Adrenal gland (tissue), 12 donors: ENCODE results near the gene C10orf67. TPM values are rescaled to one million over a fixed set of nuclear protein-coding genes. Genes with fewer than 3 reads are reported as not detected.
A peak's percentile ranks its signal among the peaks of the same experiment; 100 is the strongest.
"Not testable (repeated sequence)": the region's sequence is repeated elsewhere in the genome, so short reads cannot be mapped to it uniquely, and the experiment has no call there.

Experiments used
- DNase-seq, 7 donors: peaks; one replicate each; pipeline ENCODE4 v3.0.0-alpha.2; 2019 to 2020
- H3K27ac ChIP-seq, 5 donors: fragments of 200-600 bp; sonication (generic) in 4 of 5; 1 replicate in 3 of 5; 2 replicates in 2 of 5; pipeline versions ENCODE4 v1.5.1 to v1.8.0; 2016 to 2020; ENCODE audit warnings: mild to moderate bottlenecking in 1 of 5
- H3K27me3 ChIP-seq: fragments of 200-600 bp; 2 replicates; pipeline ENCODE4 v1.8.0; 2021
- H3K36me3 ChIP-seq, 2 donors: fragments of 200-600 bp; replicated peaks in 1 of 2; 1 replicate in 1 of 2; 2 replicates in 1 of 2; pipeline versions ENCODE4 v1.5.1 to v1.8.0; 2018 to 2022
- H3K4me1 ChIP-seq, 2 donors: fragments of 200-600 bp; replicated peaks in 1 of 2; 1 replicate in 1 of 2; 2 replicates in 1 of 2; pipeline versions ENCODE4 v1.5.1 to v1.8.0; 2018 to 2021
- H3K4me3 ChIP-seq, 4 donors: fragments of 200-600 bp; sonication (generic) in 3 of 4; one replicate each; pipeline ENCODE4 v1.5.1; 2016 to 2018
- H3K9me3 ChIP-seq, 3 donors: fragments of 200-600 bp; sonication (generic) in 1 of 3; replicated peaks in 1 of 3; 1 replicate in 2 of 3; 2 replicates in 1 of 3; pipeline versions ENCODE4 v1.5.1 to v1.8.0; 2016 to 2021
- CTCF ChIP-seq, 6 experiments: fragments of 450-650 bp in 4 of 6; fragments of 200-600 bp in 2 of 6; sonication (generic) in 1 of 6; IDR thresholded peaks; 1 replicate in 5 of 6; 2 replicates in 1 of 6; pipeline versions ENCODE4 v1.5.1 to v1.8.0; 2016 to 2021; ENCODE audit warnings: antibody characterized with exemption in 6 of 6, mild to moderate bottlenecking in 2 of 6, moderate library complexity in 1 of 6
- POLR2A ChIP-seq, 2 donors: fragments of 450-650 bp; IDR thresholded peaks; one replicate each; pipeline ENCODE4 v1.6.1; 2017; ENCODE audit warnings: antibody characterized with exemption in 2 of 2, mild to moderate bottlenecking in 2 of 2, moderate library complexity in 1 of 2
- WGBS, 4 donors: extraction: QIAGEN DNeasy Blood & Tissue Kit in 2 of 4; methylation state at CpG; one replicate each; pipeline versions ENCODE4 v1.1.5 to v1.1.7; 2013 to 2017; 5-methylcytosine and 5-hydroxymethylcytosine counted together
- intact Hi-C, 2 donors: fragments of 100-400 bp; cut with DNase I; formaldehyde crosslinking; loops; one replicate each; pipeline versions ENCODE4 v1.14.1 to v1.15.0; 2022 to 2023
- polyA plus RNA-seq, 3 donors: library from polyadenylated mRNA; stranded (reverse); fragments of 200-250 nt in 2 of 3; fragments of 350-450 nt in 1 of 3; fragmentation: Illumina TruSeq in 1 of 3; extraction: RNeasy Lipid Tissue Mini Kit (QIAGEN cat#74804) in 1 of 3; gene quantifications; one replicate each; pipeline ENCODE4 v1.2.3, GENCODE V29; 2013 to 2014
- total RNA-seq, 9 donors: library from RNA; depleted of rRNA in 4 of 9; stranded (reverse); fragments of >200 nt in 4 of 9; fragments of 120-200 nt in 1 of 9; fragmentation: NEBNext Ultra II Directional in 1 of 9; extraction: Animal tissue kit (Norgen Biotek cat#: 25700) in 1 of 9; gene quantifications; one replicate each; pipeline versions ENCODE4 v1.1.0 to v1.2.4, GENCODE V29; 2013 to 2023
- donor health status: healthy with polysubstance abuse.
- donor health status: Bipolar disorder and iron deficiency.
- donor health status: DM: yes; HTN: yes; CAD: no.
- donor health status: DM: no; HTN: no; CAD: no.
- donor health status: DM: no; HTN: no; CAD: no.
- donor health status: DM: yes; HTN: yes; CAD: no.

C10orf67 gene
- total and polyA plus RNA-seq, 12 donors, result 0.03 to 0.50 (median 0.18) TPM; not detected in 6

GRCh38 chr10:23315966-23316365 is 28.6 kb downstream of the C10orf67 start:
- intact Hi-C loops, result loop anchor here (5.0 to 10.0 kb wide), 3 partner anchors 206 to 389 kb away; no protein-coding TSS in a partner anchor
- no peaks in the 10 kb centered on the region for H3K4me1 ChIP-seq
- no peaks in the 10 kb centered on the region for H3K9me3 ChIP-seq
- H3K27ac ChIP-seq, result no peak overlapping the region
- H3K4me3 ChIP-seq, result no peak overlapping the region
- no peaks in the 10 kb centered on the region for H3K36me3 ChIP-seq
- DNase-seq, result no peak
- H3K27me3 ChIP-seq, result no peaks in the 10 kb centered on the region
- WGBS, 4 donors, result 86 to 100% (median 97%) methylated on average over 2 to 3 of the region's 3 CpGs; no CpG with 5 or more reads in 1 of the 4 donors
- TF ChIP-seq CTCF (IDR thresholded peaks at IDR 0.05) (no peak), POLR2A (IDR thresholded peaks at IDR 0.05) (no peak)

GRCh38 chr10:23314835-23315239 is 29.8 kb downstream of the C10orf67 start:
- Histone ChIP-seq H3K4me1 (no peaks in the 10 kb centered on the region), H3K36me3 (no peaks in the 10 kb centered on the region), H3K27me3 (no peaks in the 10 kb centered on the region), H3K27ac (no peak overlapping the region), H3K9me3 (no peaks in the 10 kb centered on the region), H3K4me3 (no peak overlapping the region)
- 3 to 5% (median 4%) methylated on average over 3 of the region's 3 CpGs for WGBS, 4 donors
- DNase-seq, result peak; percentile 61 to 82 (median 73)
- intact Hi-C loops, result loop anchor here (5.0 to 10.0 kb wide), 4 partner anchors 207 to 390 kb away; no protein-coding TSS in a partner anchor
- peak; percentile 59 to 81 (median 70) for TF ChIP-seq CTCF (IDR thresholded peaks at IDR 0.05)
- no peak for TF ChIP-seq POLR2A (IDR thresholded peaks at IDR 0.05)

GRCh38 chr10:23311034-23311433 is 33.6 kb downstream of the C10orf67 start:
- H3K36me3 ChIP-seq, result no peaks in the 10 kb centered on the region
- H3K9me3 ChIP-seq, result no peaks in the 10 kb centered on the region
- H3K4me3 ChIP-seq, result no peak overlapping the region
- no peak for DNase-seq
- H3K27me3 ChIP-seq, result no peaks in the 10 kb centered on the region
- intact Hi-C loops, result loop anchor here in 1 of 2 donors (5.0 to 10.0 kb wide), 2 partner anchors 221 to 394 kb away; no protein-coding TSS in a partner anchor
- WGBS, 4 donors, result 81 to 100% (median 87%) methylated on average over 1 of the region's 1 CpG
- TF ChIP-seq POLR2A (IDR thresholded peaks at IDR 0.05), result no peak
- no peak for TF ChIP-seq CTCF (IDR thresholded peaks at IDR 0.05)
- H3K4me1 ChIP-seq, result no peaks in the 10 kb centered on the region
- no peak overlapping the region for H3K27ac ChIP-seq

- DNase-seq, result no peak
- WGBS, 4 donors, result 6 to 27% (median 15%) methylated on average over 1 of the region's 1 CpG
- H3K9me3 ChIP-seq, result no peaks in the 10 kb centered on the region
- no peak overlapping the region for H3K27ac ChIP-seq
- no peaks in the 10 kb centered on the region for H3K4me1 ChIP-seq
- H3K4me3 ChIP-seq, result no peak overlapping the region
- intact Hi-C loops, result loop anchor here in 1 of 2 donors (5.0 to 10.0 kb wide), 2 partner anchors 222 to 394 kb away; no protein-coding TSS in a partner anchor
- no peak for TF ChIP-seq CTCF (IDR thresholded peaks at IDR 0.05)
- TF ChIP-seq POLR2A (IDR thresholded peaks at IDR 0.05), result no peak
- H3K27me3 ChIP-seq, result no peaks in the 10 kb centered on the region
- H3K36me3 ChIP-seq, result no peaks in the 10 kb centered on the region
Observed at GRCh38 chr10:23310404-23310803, 34.2 kb downstream of the C10orf67 start.

GRCh38 chr10:23299961-23300360 is 44.6 kb downstream of the C10orf67 start:
- H3K9me3 ChIP-seq, H3K27ac ChIP-seq, H3K36me3 ChIP-seq, intact Hi-C loops, H3K27me3 ChIP-seq, H3K4me1 ChIP-seq, H3K4me3 ChIP-seq, DNase-seq: not testable (repeated sequence)
- WGBS, 4 donors, result 88 to 94% (median 90%) methylated on average over 7 of the region's 7 CpGs
